Osteocyte (in vitro differentiated cells): Measurements from ENCODE around the gene ZFP91. TPM values are rescaled to one million over a fixed set of nuclear protein-coding genes. Genes with fewer than 3 reads are reported as not detected.

Experiments used
- DNase-seq: peaks from one replicate; pipeline ENCODE4 v3.0.0; 2021; ENCODE audit warnings: mixed read lengths; ENCODE audit not compliant: unreplicated experiment; ENCODE audit errors: extremely low spot score
- H3K27ac Mint-ChIP-seq: one replicate; pipeline ENCODE4 v1.8.0; 2021; ENCODE audit warnings: mild to moderate bottlenecking, mixed read lengths; ENCODE audit not compliant: unreplicated experiment
- H3K27me3 Mint-ChIP-seq: one replicate; pipeline ENCODE4 v1.8.0; 2021; ENCODE audit warnings: mixed read lengths; ENCODE audit not compliant: unreplicated experiment
- H3K36me3 Mint-ChIP-seq: one replicate; pipeline ENCODE4 v1.8.0; 2021; ENCODE audit warnings: mixed read lengths; ENCODE audit not compliant: unreplicated experiment
- H3K4me1 Mint-ChIP-seq: one replicate; pipeline ENCODE4 v1.8.0; 2021; ENCODE audit warnings: mixed read lengths; ENCODE audit not compliant: unreplicated experiment
- H3K4me3 Mint-ChIP-seq: one replicate; pipeline ENCODE4 v1.8.0; 2021; ENCODE audit warnings: mild to moderate bottlenecking, moderate library complexity, mixed read lengths; ENCODE audit not compliant: unreplicated experiment
- H3K9me3 Mint-ChIP-seq: one replicate; pipeline ENCODE4 v1.8.0; 2021; ENCODE audit warnings: mixed read lengths; ENCODE audit not compliant: unreplicated experiment
- total RNA-seq: library from RNA; stranded (reverse); gene quantifications from 2 replicates; pipeline ENCODE4 v1.2.1, GENCODE V29; 2021
- TF ChIP-seq, protein P1 (sequence below): fragments of 200-600 bp; sonication (generic); IDR thresholded peaks from 2 replicates; pipeline ENCODE4 v1.5.0; 2021; ENCODE audit warnings: antibody characterized with exemption, mild to moderate bottlenecking, moderate library complexity

ZFP91 gene
- total RNA-seq, 1 donor from 2014 or later, result 56.7 TPM

DNA sequence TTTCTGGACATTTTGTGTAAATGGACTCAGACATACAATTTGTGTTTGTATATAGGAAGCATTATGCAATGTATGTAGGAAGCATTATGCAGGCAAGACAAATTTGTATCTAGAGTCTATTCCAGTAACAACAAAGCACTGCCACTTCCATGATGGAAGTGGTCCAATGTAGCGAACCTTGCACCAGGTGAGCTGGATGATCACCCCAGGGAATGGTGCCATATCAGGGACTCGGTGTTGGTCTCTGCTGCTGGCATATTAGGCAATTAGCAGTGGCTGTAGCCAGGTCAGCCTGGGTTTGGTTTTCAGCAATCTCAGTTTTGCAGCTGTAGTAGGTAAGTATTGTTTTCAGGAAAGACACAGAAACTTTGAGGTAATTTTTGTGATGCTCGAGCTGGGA, 12.8 kb downstream of the ZFP91 start:
- Mint-ChIP-seq H3K36me3 (peaks cover 12% of the 10 kb centered on the region), H3K4me3 (no peak overlapping the region), H3K4me1 (peaks cover 1% of the 10 kb centered on the region), H3K9me3 (no peaks in the 10 kb centered on the region), H3K27me3 (no peaks in the 10 kb centered on the region), H3K27ac (no peak overlapping the region)
- TF ChIP-seq, protein P1, sequence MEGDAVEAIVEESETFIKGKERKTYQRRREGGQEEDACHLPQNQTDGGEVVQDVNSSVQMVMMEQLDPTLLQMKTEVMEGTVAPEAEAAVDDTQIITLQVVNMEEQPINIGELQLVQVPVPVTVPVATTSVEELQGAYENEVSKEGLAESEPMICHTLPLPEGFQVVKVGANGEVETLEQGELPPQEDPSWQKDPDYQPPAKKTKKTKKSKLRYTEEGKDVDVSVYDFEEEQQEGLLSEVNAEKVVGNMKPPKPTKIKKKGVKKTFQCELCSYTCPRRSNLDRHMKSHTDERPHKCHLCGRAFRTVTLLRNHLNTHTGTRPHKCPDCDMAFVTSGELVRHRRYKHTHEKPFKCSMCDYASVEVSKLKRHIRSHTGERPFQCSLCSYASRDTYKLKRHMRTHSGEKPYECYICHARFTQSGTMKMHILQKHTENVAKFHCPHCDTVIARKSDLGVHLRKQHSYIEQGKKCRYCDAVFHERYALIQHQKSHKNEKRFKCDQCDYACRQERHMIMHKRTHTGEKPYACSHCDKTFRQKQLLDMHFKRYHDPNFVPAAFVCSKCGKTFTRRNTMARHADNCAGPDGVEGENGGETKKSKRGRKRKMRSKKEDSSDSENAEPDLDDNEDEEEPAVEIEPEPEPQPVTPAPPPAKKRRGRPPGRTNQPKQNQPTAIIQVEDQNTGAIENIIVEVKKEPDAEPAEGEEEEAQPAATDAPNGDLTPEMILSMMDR, result no peak
- DNase-seq, result no peak

DNA sequence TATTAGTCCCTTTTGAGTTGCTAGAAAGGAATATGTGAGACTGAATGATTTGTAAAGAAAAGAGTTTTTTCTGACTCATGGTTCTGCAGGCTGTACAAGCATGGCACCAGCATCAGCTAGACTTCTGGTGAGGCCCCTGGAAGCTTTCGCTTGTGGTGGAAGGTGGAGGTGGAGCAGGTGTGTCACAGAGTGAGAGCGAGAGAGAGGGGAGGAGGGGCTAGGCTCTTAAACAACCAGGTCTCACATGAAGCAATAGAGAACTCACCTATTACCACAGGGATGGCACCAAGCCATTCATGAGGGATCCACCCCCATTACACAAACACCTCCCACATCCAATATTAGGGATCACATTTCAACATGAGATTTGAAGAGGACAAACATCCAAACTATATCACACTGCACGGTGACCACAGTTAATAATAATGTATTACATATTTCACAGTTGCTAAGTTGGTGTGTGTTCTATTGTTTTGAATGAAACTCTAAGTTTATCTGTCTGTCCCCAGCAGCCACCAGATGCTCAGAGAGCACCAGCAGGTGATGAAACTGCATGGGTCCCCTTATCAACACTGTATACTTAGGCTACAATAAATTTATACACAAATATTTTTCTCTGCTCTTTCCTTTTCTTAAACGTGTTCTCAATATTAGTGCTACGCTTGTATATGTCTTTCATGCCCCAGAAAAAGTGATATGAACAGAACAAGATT, 14.1 kb downstream of the ZFP91 start:
- H3K36me3 Mint-ChIP-seq, result peaks cover 14% of the 10 kb centered on the region
- H3K27me3 Mint-ChIP-seq, result no peaks in the 10 kb centered on the region
- no peak overlapping the region for H3K4me3 Mint-ChIP-seq
- no peak for DNase-seq
- H3K9me3 Mint-ChIP-seq, result no peaks in the 10 kb centered on the region
- TF ChIP-seq, protein P1, result no peak
- peaks cover 1% of the 10 kb centered on the region for H3K4me1 Mint-ChIP-seq
- no peak overlapping the region for H3K27ac Mint-ChIP-seq

DNA sequence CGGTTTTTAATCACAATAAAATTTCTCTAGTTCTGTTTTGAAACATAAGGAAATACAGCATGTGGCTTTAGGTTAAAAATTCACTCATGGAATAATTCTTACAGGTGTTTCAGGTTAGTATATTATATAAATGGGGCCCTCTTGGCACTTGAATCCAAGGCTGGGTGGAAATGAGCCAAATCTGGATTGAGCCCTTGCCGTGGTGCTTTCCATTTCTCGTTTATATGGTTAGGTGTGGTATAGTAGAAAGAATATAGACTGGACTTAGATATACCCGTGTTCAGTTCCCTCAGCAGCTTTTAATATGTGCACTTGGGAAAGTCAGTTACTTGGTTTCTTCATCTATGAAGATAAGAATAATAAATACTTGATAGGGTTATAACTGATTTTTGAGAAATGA, 16.0 kb downstream of the ZFP91 start:
- Mint-ChIP-seq H3K4me1 (peaks cover 3% of the 10 kb centered on the region), H3K36me3 (peaks cover 16% of the 10 kb centered on the region), H3K4me3 (no peak overlapping the region), H3K27me3 (no peaks in the 10 kb centered on the region), H3K9me3 (no peaks in the 10 kb centered on the region), H3K27ac (no peak overlapping the region)
- TF ChIP-seq, protein P1, result no peak
- DNase-seq, result no peak

DNA sequence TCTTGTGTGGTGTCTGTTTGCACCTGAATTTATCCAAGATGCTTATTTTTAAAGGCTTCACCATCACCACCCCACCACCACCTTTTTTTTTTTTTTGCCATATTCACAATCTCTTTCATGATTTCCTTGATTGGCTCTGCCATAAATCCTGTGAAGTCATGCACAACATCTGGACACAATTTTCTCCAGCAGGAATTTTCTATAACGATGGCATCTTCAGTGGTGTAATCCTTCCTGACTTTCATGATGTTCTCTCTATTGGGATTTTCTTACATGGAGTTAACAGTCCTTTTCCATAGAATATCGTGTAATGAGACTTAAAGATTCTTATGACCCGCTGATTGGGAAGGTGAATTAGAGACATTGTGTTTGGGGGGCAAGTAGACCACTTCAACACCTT, 17.8 kb downstream of the ZFP91 start:
- DNase-seq, result no peak
- Mint-ChIP-seq H3K36me3 (peaks cover 16% of the 10 kb centered on the region), H3K27ac (no peak overlapping the region), H3K4me1 (peaks cover 3% of the 10 kb centered on the region), H3K27me3 (no peaks in the 10 kb centered on the region), H3K4me3 (no peak overlapping the region), H3K9me3 (no peaks in the 10 kb centered on the region)
- TF ChIP-seq, protein P1, result no peak

DNA sequence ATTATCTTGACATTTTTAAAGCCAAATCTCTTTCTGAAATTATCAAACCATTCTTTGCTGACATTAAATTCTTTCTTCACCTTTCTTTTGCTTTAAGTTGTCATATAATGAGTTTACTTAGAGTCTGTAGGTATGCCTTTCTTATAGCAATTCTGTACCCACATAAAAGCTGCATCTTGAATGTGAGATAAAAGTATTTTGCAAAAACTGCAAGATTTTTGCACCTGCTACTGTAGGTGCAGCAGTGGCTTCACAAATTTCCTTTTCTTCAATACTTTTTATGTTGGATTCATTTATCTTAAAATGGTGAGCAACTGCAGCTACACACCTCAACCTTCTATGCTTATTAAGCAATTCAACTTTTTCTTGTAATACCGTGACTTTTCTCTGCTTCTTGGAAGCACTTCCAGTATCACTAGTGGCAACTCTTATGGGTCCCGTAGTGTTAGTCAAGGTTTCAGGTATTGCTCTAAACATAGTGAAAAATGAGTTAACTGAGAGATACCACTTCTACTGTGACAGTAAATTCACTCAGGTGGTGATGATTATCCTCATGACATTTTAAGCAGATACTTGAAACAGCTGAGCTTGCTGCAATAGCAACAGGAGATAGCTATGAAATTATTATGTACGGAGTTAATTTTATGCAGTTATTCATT, 18.8 kb downstream of the ZFP91 start:
- H3K27ac Mint-ChIP-seq, result no peak overlapping the region
- peaks cover 3% of the 10 kb centered on the region for H3K4me1 Mint-ChIP-seq

More for the DNA sequence above, 18.8 kb downstream of the ZFP91 start:
- Mint-ChIP-seq H3K36me3 (peaks cover 13% of the 10 kb centered on the region), H3K4me3 (no peak overlapping the region), H3K9me3 (no peaks in the 10 kb centered on the region), H3K27me3 (no peaks in the 10 kb centered on the region)
- TF ChIP-seq, protein P1, result no peak
- DNase-seq, result no peak
